A673 (cell line): ENCODE measurements around the gene TOPAZ1. TPM values are rescaled to one million over a fixed set of nuclear protein-coding genes. Genes with fewer than 3 reads are reported as not detected.

Experiments used
- BruUV-seq: library from RNA; stranded (reverse); fragments of 400-500 nt; replicated peaks from 2 replicates; lab custom pipeline; 2021; lab: Mats Ljungman, UMichigan
- CTCF ChIA-PET: fragments of 300-600 bp; sonication (Branson Sonifier 250); formaldehyde crosslinking; loops from one replicate; lab custom pipeline; 2022; ENCODE audit warnings: antibody characterized with exemption; lab: Charles Lee
- POLR2A ChIA-PET: fragments of 300-600 bp; sonication (Branson Sonifier 250); formaldehyde crosslinking; loops from one replicate; lab custom pipeline; 2022; ENCODE audit warnings: antibody characterized with exemption; ENCODE audit not compliant: low non-redundant PET; lab: Charles Lee
- DNase-seq: peaks from one replicate; pipeline ENCODE4 v3.0.0-alpha.2; 2015; ENCODE audit warnings: low spot score
- H3K27ac ChIP-seq: fragments of 200-600 bp; sonication (generic); 2 replicates; pipeline ENCODE4 v1.5.1; 2016; ENCODE audit warnings: mixed run types, low read depth, mild to moderate bottlenecking, mixed read lengths, antibody characterized with exemption, low read length; ENCODE audit not compliant: poor library complexity, severe bottlenecking
- H3K27me3 ChIP-seq: fragments of 200-600 bp; sonication (generic); replicated peaks from 2 replicates; pipeline ENCODE4 v1.6.1; 2017; ENCODE audit warnings: mixed run types, low read depth, mild to moderate bottlenecking, mixed read lengths, antibody characterized with exemption, low read length; ENCODE audit not compliant: insufficient read depth, poor library complexity
- H3K36me3 ChIP-seq: fragments of 200-600 bp; sonication (generic); 2 replicates; pipeline ENCODE4 v1.6.1; 2016; ENCODE audit warnings: mixed run types, mild to moderate bottlenecking, mixed read lengths, antibody characterized with exemption, low read length; ENCODE audit not compliant: insufficient read depth, poor library complexity, severe bottlenecking
- H3K4me1 ChIP-seq: fragments of 200-600 bp; sonication (generic); 2 replicates; pipeline ENCODE4 v1.6.1; 2017; ENCODE audit warnings: mixed run types, mild to moderate bottlenecking, mixed read lengths, antibody characterized with exemption, low read length; ENCODE audit not compliant: insufficient read depth, poor library complexity, severe bottlenecking
- H3K4me3 ChIP-seq: fragments of 200-600 bp; sonication (generic); 2 replicates; pipeline ENCODE4 v1.5.1; 2016; ENCODE audit warnings: low read depth, mixed run types, mild to moderate bottlenecking, mixed read lengths, low read length; ENCODE audit not compliant: poor library complexity, severe bottlenecking
- H3K9me3 ChIP-seq: fragments of 200-600 bp; sonication (generic); 2 replicates; pipeline ENCODE4 v1.6.1; 2016; ENCODE audit warnings: mixed run types, low read depth, mild to moderate bottlenecking, mixed read lengths, antibody characterized with exemption, low read length; ENCODE audit not compliant: poor library complexity, severe bottlenecking
- EZH2 ChIP-seq: fragments of 200-600 bp; sonication (generic); IDR thresholded peaks from 2 replicates; pipeline ENCODE4 v1.6.1; 2017; ENCODE audit warnings: borderline replicate concordance, low read depth, mild to moderate bottlenecking, mixed read lengths, antibody characterized with exemption, low read length; ENCODE audit not compliant: poor library complexity, severe bottlenecking
- intact Hi-C: fragments of 100-400 bp; cut with micrococcal nuclease; formaldehyde crosslinking; loops from one replicate; pipeline ENCODE4 v1.10.0; 2022; ENCODE audit not compliant: unreplicated experiment
- total RNA-seq: library from RNA; stranded (reverse); gene quantifications from 2 replicates; pipeline ENCODE4 v1.2.3, GENCODE V29; 2021
- TF ChIP-seq, protein P1 (sequence below): fragments of 300-800, 200-600 bp; sonication (generic); conservative IDR thresholded peaks from 2 replicates; pipeline ENCODE4 v1.5.1; 2017; ENCODE audit warnings: low read depth, mild to moderate bottlenecking, antibody characterized with exemption, low read length, moderate library complexity, mixed read lengths

The TOPAZ1 gene
- total RNA-seq, 1 experiment from 2014 or later, result not detected

DNA sequence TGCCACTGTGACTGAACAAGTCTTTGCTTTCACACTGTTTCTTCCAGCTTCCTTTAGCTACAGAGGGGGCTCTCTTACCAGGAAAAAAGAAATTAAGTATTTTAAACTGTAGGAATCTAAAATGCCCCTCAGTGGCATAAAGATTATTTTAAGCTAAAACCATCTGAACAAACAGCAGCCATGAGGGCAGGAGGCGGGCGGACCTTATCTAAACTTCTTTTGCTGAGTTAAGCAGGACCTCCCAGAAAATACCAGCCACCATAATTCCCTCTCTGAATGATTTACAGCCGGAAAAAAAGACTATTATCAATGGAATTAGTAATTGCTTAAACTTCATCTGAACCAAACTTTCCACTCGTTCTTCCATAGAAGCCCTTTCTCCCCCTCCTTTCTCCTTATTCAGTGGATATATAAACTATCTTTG lies 5.2 kb upstream of the TOPAZ1 start:
- Histone ChIP-seq H3K27me3 (no peaks in the 10 kb centered on the region), H3K4me3 (no peak overlapping the region), H3K27ac (no peak overlapping the region), H3K36me3 (no peaks in the 10 kb centered on the region), H3K9me3 (no peaks in the 10 kb centered on the region), H3K4me1 (no peaks in the 10 kb centered on the region)
- POLR2A ChIA-PET, result no interaction called here
- intact Hi-C loops, result no loop called here
- BruUV-seq, result no TSS peak
- DNase-seq, result no peak
- CTCF ChIA-PET, result no interaction called here
- TF ChIP-seq, protein P1, sequence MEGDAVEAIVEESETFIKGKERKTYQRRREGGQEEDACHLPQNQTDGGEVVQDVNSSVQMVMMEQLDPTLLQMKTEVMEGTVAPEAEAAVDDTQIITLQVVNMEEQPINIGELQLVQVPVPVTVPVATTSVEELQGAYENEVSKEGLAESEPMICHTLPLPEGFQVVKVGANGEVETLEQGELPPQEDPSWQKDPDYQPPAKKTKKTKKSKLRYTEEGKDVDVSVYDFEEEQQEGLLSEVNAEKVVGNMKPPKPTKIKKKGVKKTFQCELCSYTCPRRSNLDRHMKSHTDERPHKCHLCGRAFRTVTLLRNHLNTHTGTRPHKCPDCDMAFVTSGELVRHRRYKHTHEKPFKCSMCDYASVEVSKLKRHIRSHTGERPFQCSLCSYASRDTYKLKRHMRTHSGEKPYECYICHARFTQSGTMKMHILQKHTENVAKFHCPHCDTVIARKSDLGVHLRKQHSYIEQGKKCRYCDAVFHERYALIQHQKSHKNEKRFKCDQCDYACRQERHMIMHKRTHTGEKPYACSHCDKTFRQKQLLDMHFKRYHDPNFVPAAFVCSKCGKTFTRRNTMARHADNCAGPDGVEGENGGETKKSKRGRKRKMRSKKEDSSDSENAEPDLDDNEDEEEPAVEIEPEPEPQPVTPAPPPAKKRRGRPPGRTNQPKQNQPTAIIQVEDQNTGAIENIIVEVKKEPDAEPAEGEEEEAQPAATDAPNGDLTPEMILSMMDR, result no peak
- no peak for TF ChIP-seq EZH2

- Histone ChIP-seq H3K4me3 (no peak overlapping the region), H3K36me3 (no peaks in the 10 kb centered on the region), H3K4me1 (no peaks in the 10 kb centered on the region), H3K27me3 (no peaks in the 10 kb centered on the region), H3K27ac (no peak overlapping the region), H3K9me3 (no peaks in the 10 kb centered on the region)
- ChIA-PET POLR2A (no interaction called here), CTCF (no interaction called here)
- DNase-seq, result no peak
- no peak for TF ChIP-seq EZH2
- TF ChIP-seq, protein P1, result no peak
- BruUV-seq, result no TSS peak
- intact Hi-C loops, result no loop called here
These were observed 4.5 kb upstream of the TOPAZ1 start for GRCh38 chr3:44237161-44237560.

GRCh38 chr3:44237665-44238064 lies 4.0 kb upstream of the TOPAZ1 start:
- ChIA-PET CTCF (no interaction called here), POLR2A (no interaction called here)
- BruUV-seq, result no TSS peak
- Histone ChIP-seq H3K27ac (no peak overlapping the region), H3K4me1 (no peaks in the 10 kb centered on the region), H3K9me3 (no peaks in the 10 kb centered on the region), H3K4me3 (no peak overlapping the region), H3K36me3 (no peaks in the 10 kb centered on the region), H3K27me3 (no peaks in the 10 kb centered on the region)
- DNase-seq, result no peak
- TF ChIP-seq, protein P1, result no peak
- no peak for TF ChIP-seq EZH2
- intact Hi-C loops, result no loop called here
